Ishikawa (cell line): ENCODE measurements around the gene C20orf173.

Experiments used
- CEBPB ChIP-seq: IDR thresholded peaks from 2 replicates; pipeline ENCODE4 v1.6.1; 2012
- CREB1 ChIP-seq: IDR thresholded peaks from 2 replicates; pipeline ENCODE4 v1.6.1; 2012; ENCODE audit warnings: low read depth
- EGR1 ChIP-seq: IDR thresholded peaks from 2 replicates; pipeline ENCODE4 v1.6.1; 2012
- EP300 ChIP-seq: IDR thresholded peaks from 2 replicates; pipeline ENCODE4 v1.6.1; 2012; ENCODE audit warnings: borderline replicate concordance
- FOXM1 ChIP-seq: IDR thresholded peaks from 2 replicates; pipeline ENCODE4 v1.6.1; 2012; ENCODE audit warnings: low read depth, borderline replicate concordance
- NFIC ChIP-seq: IDR thresholded peaks from 2 replicates; pipeline ENCODE4 v1.6.1; 2012
- RAD21 ChIP-seq: IDR thresholded peaks from 2 replicates; pipeline ENCODE4 v1.6.1; 2012; ENCODE audit warnings: low read depth
- TAF1 ChIP-seq: IDR thresholded peaks from 2 replicates; pipeline ENCODE4 v1.6.1; 2012; ENCODE audit warnings: low read depth, mild to moderate bottlenecking
- TCF12 ChIP-seq: IDR thresholded peaks from 2 replicates; pipeline ENCODE4 v1.6.1; 2012; ENCODE audit warnings: low read depth
- TEAD4 ChIP-seq: IDR thresholded peaks from 2 replicates; pipeline ENCODE4 v1.6.1; 2012
- YY1 ChIP-seq: IDR thresholded peaks from 2 replicates; pipeline ENCODE4 v1.6.1; 2012; ENCODE audit warnings: low read depth
- ZBTB7A ChIP-seq: IDR thresholded peaks from 2 replicates; pipeline ENCODE4 v1.6.1; 2012; ENCODE audit warnings: low read depth
- TF ChIP-seq, protein P1 (sequence below): IDR thresholded peaks from 2 replicates; pipeline ENCODE4 v1.6.1; 2012; ENCODE audit warnings: low read depth, mild to moderate bottlenecking
- TF ChIP-seq, protein P2 (sequence below): IDR thresholded peaks from 2 replicates; pipeline ENCODE4 v1.6.1; 2012

DNA sequence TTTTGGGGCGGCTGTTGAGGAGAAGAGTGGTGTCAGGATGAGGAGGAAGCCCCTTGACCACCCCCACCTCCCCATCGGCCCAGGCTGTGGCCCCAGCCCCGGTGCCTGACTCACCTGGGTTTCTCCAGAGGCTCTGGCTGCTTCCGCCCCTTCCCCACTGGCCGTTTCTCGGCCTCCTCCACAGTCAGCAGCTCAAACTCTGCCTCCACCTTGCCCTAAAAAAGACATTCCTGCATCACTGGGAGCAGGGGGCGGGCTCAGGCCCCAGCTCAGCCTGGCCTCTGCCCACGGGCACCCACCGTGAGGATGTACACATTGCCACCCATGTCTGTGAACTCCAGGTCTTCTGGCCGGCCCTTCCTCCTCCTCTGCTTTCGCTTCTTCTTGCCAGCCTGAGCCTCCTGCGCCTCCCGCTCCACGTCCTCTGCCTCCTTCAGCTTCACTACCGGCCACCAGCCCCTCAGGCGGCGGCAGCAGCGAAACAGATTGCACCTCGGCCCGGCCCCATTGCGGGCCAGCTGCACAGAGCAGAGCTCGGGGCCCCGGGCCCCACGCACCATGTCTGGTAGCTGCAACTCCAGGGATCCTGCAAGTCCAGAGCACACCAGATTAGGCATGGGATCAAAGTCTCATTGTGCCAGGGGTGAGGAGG, 29.7 kb upstream of the C20orf173 start:
- TF ChIP-seq, protein P1, sequence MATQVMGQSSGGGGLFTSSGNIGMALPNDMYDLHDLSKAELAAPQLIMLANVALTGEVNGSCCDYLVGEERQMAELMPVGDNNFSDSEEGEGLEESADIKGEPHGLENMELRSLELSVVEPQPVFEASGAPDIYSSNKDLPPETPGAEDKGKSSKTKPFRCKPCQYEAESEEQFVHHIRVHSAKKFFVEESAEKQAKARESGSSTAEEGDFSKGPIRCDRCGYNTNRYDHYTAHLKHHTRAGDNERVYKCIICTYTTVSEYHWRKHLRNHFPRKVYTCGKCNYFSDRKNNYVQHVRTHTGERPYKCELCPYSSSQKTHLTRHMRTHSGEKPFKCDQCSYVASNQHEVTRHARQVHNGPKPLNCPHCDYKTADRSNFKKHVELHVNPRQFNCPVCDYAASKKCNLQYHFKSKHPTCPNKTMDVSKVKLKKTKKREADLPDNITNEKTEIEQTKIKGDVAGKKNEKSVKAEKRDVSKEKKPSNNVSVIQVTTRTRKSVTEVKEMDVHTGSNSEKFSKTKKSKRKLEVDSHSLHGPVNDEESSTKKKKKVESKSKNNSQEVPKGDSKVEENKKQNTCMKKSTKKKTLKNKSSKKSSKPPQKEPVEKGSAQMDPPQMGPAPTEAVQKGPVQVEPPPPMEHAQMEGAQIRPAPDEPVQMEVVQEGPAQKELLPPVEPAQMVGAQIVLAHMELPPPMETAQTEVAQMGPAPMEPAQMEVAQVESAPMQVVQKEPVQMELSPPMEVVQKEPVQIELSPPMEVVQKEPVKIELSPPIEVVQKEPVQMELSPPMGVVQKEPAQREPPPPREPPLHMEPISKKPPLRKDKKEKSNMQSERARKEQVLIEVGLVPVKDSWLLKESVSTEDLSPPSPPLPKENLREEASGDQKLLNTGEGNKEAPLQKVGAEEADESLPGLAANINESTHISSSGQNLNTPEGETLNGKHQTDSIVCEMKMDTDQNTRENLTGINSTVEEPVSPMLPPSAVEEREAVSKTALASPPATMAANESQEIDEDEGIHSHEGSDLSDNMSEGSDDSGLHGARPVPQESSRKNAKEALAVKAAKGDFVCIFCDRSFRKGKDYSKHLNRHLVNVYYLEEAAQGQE, result no peak
- TF ChIP-seq CREB1 (no peak), TAF1 (no peak), CEBPB (no peak), FOXM1 (no peak), EGR1 (no peak), YY1 (no peak), EP300 (no peak), RAD21 (no peak), ZBTB7A (no peak), TCF12 (no peak), TEAD4 (no peak), NFIC (no peak)
- TF ChIP-seq, protein P2, sequence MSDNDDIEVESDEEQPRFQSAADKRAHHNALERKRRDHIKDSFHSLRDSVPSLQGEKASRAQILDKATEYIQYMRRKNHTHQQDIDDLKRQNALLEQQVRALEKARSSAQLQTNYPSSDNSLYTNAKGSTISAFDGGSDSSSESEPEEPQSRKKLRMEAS, result no peak
